OCI-LY7 (cell line): ENCODE data around the gene TRIO. TPM values are rescaled to one million over a fixed set of nuclear protein-coding genes. Genes with fewer than 3 reads are reported as not detected.

Source experiments
- BruUV-seq: library from RNA; stranded (reverse); fragments of 400-500 nt; replicated peaks from 2 replicates; lab custom pipeline; 2021; lab: Mats Ljungman, UMichigan
- CTCF ChIA-PET: fragments of 300-600 bp; sonication (Branson Sonifier 250); formaldehyde crosslinking; loops from one replicate; lab custom pipeline; 2022; ENCODE audit warnings: antibody characterized with exemption; ENCODE audit not compliant: unreplicated experiment; lab: Charles Lee
- POLR2A ChIA-PET: fragments of 300-600 bp; sonication (Branson Sonifier 250); formaldehyde crosslinking; loops from one replicate; lab custom pipeline; 2022; ENCODE audit warnings: antibody characterized with exemption; lab: Charles Lee
- DNase-seq: peaks from one replicate; pipeline ENCODE4 v3.0.0-alpha.2; 2015; ENCODE audit warnings: low spot score
- H2AFZ ChIP-seq: fragments of 200-600 bp; sonication (generic), shearing (Covaris generic); 2 replicates; pipeline ENCODE4 v1.6.1; 2014; ENCODE audit warnings: mild to moderate bottlenecking, antibody characterized with exemption, low read length, moderate library complexity
- H3K27ac ChIP-seq: fragments of 200-600 bp; sonication (generic); 2 replicates; pipeline ENCODE4 v1.5.1; 2014; ENCODE audit warnings: mixed run types, low read depth, mild to moderate bottlenecking, moderate library complexity, low read length, inconsistent platforms; ENCODE audit not compliant: poor library complexity, severe bottlenecking
- H3K36me3 ChIP-seq: fragments of 200-600 bp; sonication (generic); 2 replicates; pipeline ENCODE4 v1.6.1; 2014; ENCODE audit warnings: mild to moderate bottlenecking, antibody characterized with exemption, low read length, moderate library complexity, mixed read lengths; ENCODE audit not compliant: insufficient read depth
- H3K4me1 ChIP-seq: fragments of 200-600 bp; sonication (generic); 2 replicates; pipeline ENCODE4 v1.5.1; 2014; ENCODE audit warnings: mild to moderate bottlenecking, low read length; ENCODE audit not compliant: insufficient read depth, poor library complexity, severe bottlenecking
- H3K4me2 ChIP-seq: fragments of 200-600 bp; sonication (generic); 2 replicates; pipeline ENCODE4 v1.6.1; 2014; ENCODE audit warnings: mild to moderate bottlenecking, low read length
- H3K4me3 ChIP-seq: fragments of 200-600 bp; sonication (generic); 2 replicates; pipeline ENCODE4 v1.5.1; 2014; ENCODE audit warnings: mild to moderate bottlenecking, low read depth, low read length; ENCODE audit not compliant: poor library complexity, severe bottlenecking
- H3K79me2 ChIP-seq: fragments of 200-600 bp; sonication (generic); 2 replicates; pipeline ENCODE4 v1.6.1; 2016; ENCODE audit warnings: low read depth, mild to moderate bottlenecking, low read length, moderate library complexity, mixed read lengths; ENCODE audit not compliant: insufficient read depth
- H3K9me2 ChIP-seq: fragments of 200-600 bp; sonication (generic); 2 replicates; pipeline ENCODE4 v1.6.1; 2016; ENCODE audit warnings: mild to moderate bottlenecking, low read length, mixed read lengths; ENCODE audit not compliant: insufficient read depth
- H3K9me3 ChIP-seq: fragments of 200-600 bp; sonication (generic); 2 replicates; pipeline ENCODE4 v1.6.1; 2014; ENCODE audit warnings: mild to moderate bottlenecking, mixed run types, low read length, mixed read lengths
- H4K20me1 ChIP-seq: fragments of 200-600 bp; sonication (generic); 2 replicates; pipeline ENCODE4 v1.6.1; 2014; ENCODE audit warnings: mild to moderate bottlenecking, antibody characterized with exemption, low read length, moderate library complexity, mixed read lengths; ENCODE audit not compliant: insufficient read depth
- CTCF ChIP-seq: fragments of 200-600 bp; sonication (generic); conservative IDR thresholded peaks from 2 replicates; pipeline ENCODE4 v1.5.1; 2014; ENCODE audit warnings: mild to moderate bottlenecking, antibody characterized with exemption, low read length, moderate library complexity, mixed read lengths
- EZH2phosphoT487 ChIP-seq: fragments of 200-600 bp; sonication (generic); IDR thresholded peaks from 2 replicates; pipeline ENCODE4 v1.6.1; 2018; ENCODE audit warnings: low read depth, borderline replicate concordance, mild to moderate bottlenecking, mixed run types, antibody characterized with exemption, low read length, moderate library complexity, mixed read lengths
- intact Hi-C: fragments of 100-400 bp; cut with micrococcal nuclease; formaldehyde crosslinking; loops from one replicate; pipeline ENCODE4 v1.10.0; 2022; ENCODE audit not compliant: unreplicated experiment
- total RNA-seq, 2 experiments: library from RNA; depleted of rRNA in 1 of 2; stranded (reverse); fragments of >200 nt in 1 of 2; shearing (Covaris generic) in 1 of 2; gene quantifications; 2 replicates each; pipeline ENCODE4 v1.2.3, GENCODE V29; 2014 to 2022

Gene TRIO
- total RNA-seq, 2 experiments from 2014 or later, result 35.8 to 55.1 TPM

- no peak for DNase-seq
- POLR2A ChIA-PET, result interaction anchor here (1.5 kb wide), 1 partner anchor 63 kb away, joined by 4 read pairs; no protein-coding TSS in a partner anchor
- H3K36me3 ChIP-seq, result no peaks in the 10 kb centered on the region
Observed at GRCh38 chr5:14457476-14457875, 314.3 kb downstream of the TRIO start.

GRCh38 chr5:14458414-14458813, 315.3 kb downstream of the TRIO start:
- POLR2A ChIA-PET, result interaction anchor here (0.6 to 1.5 kb wide), 2 partner anchors 63 to 112 kb away, joined by 4 read pairs; no protein-coding TSS in a partner anchor
- no peak for TF ChIP-seq EZH2phosphoT487
- TF ChIP-seq CTCF, result no peak
- Histone ChIP-seq H3K4me1 (no peaks in the 10 kb centered on the region), H3K4me3 (no peak overlapping the region), H3K4me2 (no peak overlapping the region), H4K20me1 (no peaks in the 10 kb centered on the region), H3K9me2 (no peaks in the 10 kb centered on the region), H2AFZ (no peak overlapping the region), H3K36me3 (0 out of 2 replicates have a peak, but pooled peaks cover 3% of the 10 kb centered on the region), H3K27ac (no peak overlapping the region), H3K79me2 (no peaks in the 10 kb centered on the region), H3K9me3 (no peaks in the 10 kb centered on the region)
- DNase-seq, result no peak
- no TSS peak for BruUV-seq
- intact Hi-C loops, result no loop called here
- CTCF ChIA-PET, result no interaction called here

More at GRCh38 chr5:14457476-14457875, 314.3 kb downstream of the TRIO start:
- CTCF ChIA-PET, result no interaction called here
- Histone ChIP-seq H3K4me1 (no peaks in the 10 kb centered on the region), H3K9me2 (no peaks in the 10 kb centered on the region), H3K9me3 (no peaks in the 10 kb centered on the region), H3K4me3 (no peak overlapping the region), H3K27ac (no peak overlapping the region), H3K4me2 (no peak overlapping the region), H2AFZ (no peak overlapping the region), H4K20me1 (no peaks in the 10 kb centered on the region), H3K79me2 (no peaks in the 10 kb centered on the region)
- intact Hi-C loops, result no loop called here
- TF ChIP-seq CTCF, result no peak
- no peak for TF ChIP-seq EZH2phosphoT487
- no TSS peak for BruUV-seq

GRCh38 chr5:14460844-14461398, 317.8 kb downstream of the TRIO start:
- Histone ChIP-seq H2AFZ (no peak overlapping the region), H3K79me2 (no peaks in the 10 kb centered on the region), H3K9me2 (no peaks in the 10 kb centered on the region), H3K27ac (no peak overlapping the region), H3K36me3 (0 out of 2 replicates have a peak, but pooled peaks cover 3% of the 10 kb centered on the region), H3K4me2 (no peak overlapping the region), H3K4me1 (no peaks in the 10 kb centered on the region), H3K4me3 (no peak overlapping the region), H4K20me1 (no peaks in the 10 kb centered on the region), H3K9me3 (no peaks in the 10 kb centered on the region)
- POLR2A ChIA-PET, result no interaction called here
- TF ChIP-seq EZH2phosphoT487 (no peak), CTCF (no peak)
- BruUV-seq, result no TSS peak
- intact Hi-C loops, result no loop called here
- no peak for DNase-seq
- CTCF ChIA-PET, result no interaction called here
